ENCODE results near the gene TTBK1. TPM values are rescaled to one million over a fixed set of nuclear protein-coding genes. Genes with fewer than 3 reads are reported as not detected.

Gene TTBK1
- total and polyA plus RNA-seq, 2 of the 4 experiments (the other 2 are of a cell fraction), result 0.02 TPM; not detected in 1

DNA sequence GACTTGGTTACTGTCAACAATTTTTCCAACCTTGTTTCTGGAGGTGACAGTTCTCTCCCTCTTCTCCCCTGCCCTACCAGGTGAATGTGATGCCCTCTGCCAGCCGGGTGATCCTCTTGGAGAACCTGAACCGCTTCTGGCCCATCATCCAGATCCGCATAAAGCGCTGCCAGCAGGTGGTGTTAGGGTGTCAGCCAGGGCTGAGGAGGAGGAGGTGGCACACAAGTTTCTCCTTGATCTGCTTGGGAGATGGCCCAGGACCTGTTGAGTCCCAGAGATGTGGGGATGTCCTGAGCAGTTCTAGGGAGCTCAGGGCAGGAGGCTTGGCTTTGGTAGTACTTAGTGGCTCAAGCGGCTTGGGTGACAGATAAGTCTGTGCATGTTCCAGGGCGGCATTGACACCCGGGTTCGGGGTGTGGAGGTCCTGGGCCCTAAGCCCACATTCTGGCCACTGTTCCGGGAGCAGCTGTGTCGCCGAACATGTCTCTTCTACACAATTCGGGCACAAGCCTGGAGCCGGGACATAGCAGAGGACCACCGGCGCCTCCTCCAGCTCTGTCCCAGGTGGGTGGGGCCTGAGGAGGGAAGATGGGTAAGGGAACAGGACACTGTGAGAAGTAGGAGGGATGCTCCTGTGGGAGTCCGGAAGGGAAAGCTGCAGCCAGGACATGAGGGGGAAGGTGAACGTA lies 40.1 kb upstream of the TTBK1 start:
- H4K20me1 ChIP-seq (ENCODE audit: insufficient read depth, low read length), result no peaks in the 10 kb centered on the region
- H2BK120ac ChIP-seq (ENCODE audit: low read depth, low read length), result no peak overlapping the region
- no peak overlapping the region for H2BK5ac ChIP-seq (ENCODE audit: low read depth, low read length, poor library complexity, severe bottlenecking)
- H3K27ac ChIP-seq (ENCODE audit: insufficient read depth, low read length), result no peak overlapping the region
- H3K14ac ChIP-seq (replicated peaks; ENCODE audit: low read depth, low read length), result no peak overlapping the region
- no peak overlapping the region for H3K4me2 ChIP-seq (ENCODE audit: low read depth, low read length)
- no peak overlapping the region for H3K4me3 ChIP-seq (ENCODE audit: insufficient read depth, low read depth, low read length)
- no TSS peak for BruUV-seq (replicated peaks)
- no peak for ATAC-seq (ENCODE audit: low read depth)
- no peak overlapping the region for H2BK15ac ChIP-seq (ENCODE audit: low read depth, low read length)
- TF ChIP-seq, protein P1, sequence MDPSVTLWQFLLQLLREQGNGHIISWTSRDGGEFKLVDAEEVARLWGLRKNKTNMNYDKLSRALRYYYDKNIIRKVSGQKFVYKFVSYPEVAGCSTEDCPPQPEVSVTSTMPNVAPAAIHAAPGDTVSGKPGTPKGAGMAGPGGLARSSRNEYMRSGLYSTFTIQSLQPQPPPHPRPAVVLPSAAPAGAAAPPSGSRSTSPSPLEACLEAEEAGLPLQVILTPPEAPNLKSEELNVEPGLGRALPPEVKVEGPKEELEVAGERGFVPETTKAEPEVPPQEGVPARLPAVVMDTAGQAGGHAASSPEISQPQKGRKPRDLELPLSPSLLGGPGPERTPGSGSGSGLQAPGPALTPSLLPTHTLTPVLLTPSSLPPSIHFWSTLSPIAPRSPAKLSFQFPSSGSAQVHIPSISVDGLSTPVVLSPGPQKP (IDR thresholded peaks at IDR 0.05; ENCODE audit: borderline replicate concordance, low read depth, low read length), result no peak
- TF ChIP-seq BHLHE40 (IDR thresholded peaks at IDR 0.05; ENCODE audit: low read depth, low read length) (no peak), RCOR1 (IDR thresholded peaks at IDR 0.05; ENCODE audit: insufficient replicate concordance, low read length) (no peak), FOS (IDR thresholded peaks at IDR 0.05; ENCODE audit: low read depth, low read length) (no peak), POLR2A (IDR thresholded peaks at IDR 0.05; ENCODE audit: low read depth, low read length) (no peak), RAD21 (IDR thresholded peaks at IDR 0.05; ENCODE audit: low read length) (no peak), MAFK (IDR thresholded peaks at IDR 0.05; ENCODE audit: low read depth, low read length) (no peak), CHD1 (IDR thresholded peaks at IDR 0.05; ENCODE audit: low read depth, low read length) (no peak)
- TF ChIP-seq, protein P2, sequence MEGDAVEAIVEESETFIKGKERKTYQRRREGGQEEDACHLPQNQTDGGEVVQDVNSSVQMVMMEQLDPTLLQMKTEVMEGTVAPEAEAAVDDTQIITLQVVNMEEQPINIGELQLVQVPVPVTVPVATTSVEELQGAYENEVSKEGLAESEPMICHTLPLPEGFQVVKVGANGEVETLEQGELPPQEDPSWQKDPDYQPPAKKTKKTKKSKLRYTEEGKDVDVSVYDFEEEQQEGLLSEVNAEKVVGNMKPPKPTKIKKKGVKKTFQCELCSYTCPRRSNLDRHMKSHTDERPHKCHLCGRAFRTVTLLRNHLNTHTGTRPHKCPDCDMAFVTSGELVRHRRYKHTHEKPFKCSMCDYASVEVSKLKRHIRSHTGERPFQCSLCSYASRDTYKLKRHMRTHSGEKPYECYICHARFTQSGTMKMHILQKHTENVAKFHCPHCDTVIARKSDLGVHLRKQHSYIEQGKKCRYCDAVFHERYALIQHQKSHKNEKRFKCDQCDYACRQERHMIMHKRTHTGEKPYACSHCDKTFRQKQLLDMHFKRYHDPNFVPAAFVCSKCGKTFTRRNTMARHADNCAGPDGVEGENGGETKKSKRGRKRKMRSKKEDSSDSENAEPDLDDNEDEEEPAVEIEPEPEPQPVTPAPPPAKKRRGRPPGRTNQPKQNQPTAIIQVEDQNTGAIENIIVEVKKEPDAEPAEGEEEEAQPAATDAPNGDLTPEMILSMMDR (conservative IDR thresholded peaks at IDR 0.05; ENCODE audit: low read depth, low read length), result no peak
- H4K8ac ChIP-seq (ENCODE audit: low read depth in 2 of 2, low read length in 2 of 2), result no peak overlapping the region
- no peak for DNase-seq
- no peak overlapping the region for H3K56ac ChIP-seq (ENCODE audit: extremely low read depth, insufficient read depth, low read length)
- no peak overlapping the region for H3K9ac ChIP-seq (ENCODE audit: low read depth, low read length)
- H3K9me3 ChIP-seq (ENCODE audit: control insufficient read depth, insufficient read depth, low read length), result no peaks in the 10 kb centered on the region; the same call in 1 of the 2 replicates
- in situ Hi-C loops (cut with MboI; ENCODE audit: low sequenced_read_pairs), result no loop called here
- no peak overlapping the region for H3K4ac ChIP-seq (ENCODE audit: low read depth, low read length)
- no peak overlapping the region for H3K23ac ChIP-seq (ENCODE audit: low read depth, low read length)
- H2AFZ ChIP-seq (replicated peaks; ENCODE audit: low read length, poor library complexity), result no peak overlapping the region
- intact Hi-C loops (cut with micrococcal nuclease), result no loop called here
- no peak overlapping the region for H2AK5ac ChIP-seq (ENCODE audit: low read depth, low read length)
- H3K36me3 ChIP-seq (ENCODE audit: control insufficient read depth, insufficient read depth, low read length), result peaks cover 35% of the 10 kb centered on the region
- H2BK20ac ChIP-seq (ENCODE audit: low read depth, low read length), result no peak overlapping the region
- no peak overlapping the region for H3K18ac ChIP-seq (ENCODE audit: low read depth, low read length)
- no peaks in the 10 kb centered on the region; the same call in 1 of the 2 replicates for H3K9me1 ChIP-seq (ENCODE audit: insufficient read depth, low read length)
- CTCF ChIA-PET, result no interaction called here
- no peaks in the 10 kb centered on the region for H3K79me1 ChIP-seq (ENCODE audit: low read depth in 1 of 2, low read length in 2 of 2)
- no peaks in the 10 kb centered on the region for H3K27me3 ChIP-seq (ENCODE audit: control insufficient read depth, insufficient read depth, low read length)
- peak overlapping the region; percentile 45 for H2AK9ac ChIP-seq (replicated peaks; ENCODE audit: low read depth, low read length, poor library complexity)
- H4K5ac ChIP-seq (ENCODE audit: low read depth, low read length), result no peak overlapping the region
- dilution Hi-C loops (cut with HindIII; ENCODE audit: low sequenced_read_pairs, unreplicated experiment), result no loop called here
- 92% methylated on average over 11 of the region's 17 CpGs; no CpG with 5 or more reads in 1 of the 2 experiments for WGBS, 2 experiments (ENCODE audit: extremely low coverage in 2 of 2, insufficient read length in 1 of 2)
- no peaks in the 10 kb centered on the region for H3K4me1 ChIP-seq (ENCODE audit: control insufficient read depth, insufficient read depth, low read length)
- POLR2A ChIA-PET (ENCODE audit: unreplicated experiment), result no interaction called here
- H4K91ac ChIP-seq (ENCODE audit: insufficient read depth, low read depth, low read length), result no peak overlapping the region
